ENCODE results near the gene GASK1A. TPM values are rescaled to one million over a fixed set of nuclear protein-coding genes. Genes with fewer than 3 reads are reported as not detected.

The GASK1A gene
- total and polyA plus RNA-seq, 10 of the 15 experiments (the other 5 are each of a cell fraction or from before 2014, with no cell fraction given) = 0.18 TPM; not detected in 9

GRCh38 chr3:42994595-42994994 lies 15.5 kb downstream of the GASK1A start:
- H3K4me2 ChIP-seq (ENCODE audit: control insufficient read depth, insufficient read depth) = no peak overlapping the region
- ATAC-seq = no peak
- H2AFZ ChIP-seq (ENCODE audit: control insufficient read depth, low read depth, low read length) = no peak overlapping the region
- no peaks in the 10 kb centered on the region for H3K79me2 ChIP-seq (ENCODE audit: control insufficient read depth, insufficient read depth, low read length)
- no peaks in the 10 kb centered on the region for H3K9me3 ChIP-seq (replicated peaks; ENCODE audit: control insufficient read depth, insufficient read depth, low read length)
- FAIRE-seq = no peak
- H3K9ac ChIP-seq (ENCODE audit: control insufficient read depth, insufficient read depth, low read length) = no peak overlapping the region
- H4K20me1 ChIP-seq (ENCODE audit: control insufficient read depth, insufficient read depth) = 0 out of 2 replicates have a peak, but pooled peaks cover 2% of the 10 kb centered on the region
- CTCF ChIA-PET = no interaction called here
- in situ Hi-C loops (cut with MboI) = no loop called here
- H3K4me3 ChIP-seq = no peak overlapping the region
- POLR2A ChIA-PET = no interaction called here
- intact Hi-C loops (cut with micrococcal nuclease; ENCODE audit: unreplicated experiment) = no loop called here
- SMC1A ChIA-PET (ENCODE audit: uncharacterized antibody, unreplicated experiment) = no interaction called here
- no peak overlapping the region for H3K27ac ChIP-seq (ENCODE audit: control insufficient read depth, insufficient read depth)
- BruUV-seq (replicated peaks) = no TSS peak
- 13% methylated on average over 3 of the region's 3 CpGs for WGBS (ENCODE audit: insufficient coverage, insufficient replicate concordance, low lambda C conversion rate, missing lambda C conversion rate)
- RAD21 ChIA-PET (ENCODE audit: unreplicated experiment) = no interaction called here
- H3K4me1 ChIP-seq (ENCODE audit: control insufficient read depth, insufficient read depth, low read length) = no peaks in the 10 kb centered on the region
- DNase-seq (ENCODE audit: low read depth, low spot score) = no peak
- no peaks in the 10 kb centered on the region for H3K36me3 ChIP-seq (ENCODE audit: control insufficient read depth in 2 of 2, insufficient read depth in 2 of 2, low read length in 1 of 2)
- no peaks in the 10 kb centered on the region; a peak in 2 of 4 replicates for H3K27me3 ChIP-seq (replicated peaks in 1 of 2; ENCODE audit: control insufficient read depth in 2 of 2, insufficient read depth in 2 of 2, low read length in 1 of 2)
- no peak for TF ChIP-seq USF1 (IDR thresholded peaks at IDR 0.05; ENCODE audit: borderline replicate concordance, extremely low read length, insufficient read depth, low read depth, low read length)
- no peak for TF ChIP-seq CBX3 (IDR thresholded peaks at IDR 0.05; ENCODE audit: borderline replicate concordance, low read depth)
- TF ChIP-seq ETV6 (conservative IDR thresholded peaks at IDR 0.05 in 1 of 2, IDR thresholded peaks at IDR 0.05 in 1 of 2; ENCODE audit: borderline replicate concordance in 1 of 2, low read depth in 1 of 2) = no peak
- TF ChIP-seq IKZF1 (conservative IDR thresholded peaks at IDR 0.05) = no peak
- TF ChIP-seq ZNF592 (IDR thresholded peaks at IDR 0.05) = no peak
- no peak for TF ChIP-seq CEBPB (IDR thresholded peaks at IDR 0.05; ENCODE audit: borderline replicate concordance in 1 of 2, low read depth in 2 of 2, low read length in 2 of 2)
- no peak for TF ChIP-seq CHD1 (IDR thresholded peaks at IDR 0.05; ENCODE audit: low read depth, low read length)
- no peak for TF ChIP-seq HDAC2 (IDR thresholded peaks at IDR 0.05)
- TF ChIP-seq POU2F2 (IDR thresholded peaks at IDR 0.05; ENCODE audit: borderline replicate concordance, low read depth, low read length) = no peak
- TF ChIP-seq CEBPZ (IDR thresholded peaks at IDR 0.05; ENCODE audit: low read depth, low read length) = no peak
- TF ChIP-seq MXI1 (IDR thresholded peaks at IDR 0.05; ENCODE audit: low read depth, low read length) = no peak
- TF ChIP-seq ATF2 (IDR thresholded peaks at IDR 0.05; ENCODE audit: low read length) = no peak
- TF ChIP-seq RAD51 (IDR thresholded peaks at IDR 0.05) = no peak

Data from GM12878 (cell line).